Measurements from ENCODE around the gene MRPL1. TPM values are rescaled to one million over a fixed set of nuclear protein-coding genes. Genes with fewer than 3 reads are reported as not detected.

Gene MRPL1
- total and polyA plus RNA-seq, 2 donors (not counting 3 experiments of a cell fraction or from before 2014, with no cell fraction given) = 11.5 to 42.9 TPM

GRCh38 chr4:77922158-77923094 is 59.8 kb downstream of the MRPL1 start:
- intact Hi-C loops (cut with micrococcal nuclease) (loop anchor here (1.0 to 5.0 kb wide), 3 partner anchors 285 to 1730 kb away; partner anchors contain the start of gene ANXA3), dilution Hi-C loops (cut with MboI; ENCODE audit: extremely low pct_ligation_motif_present, low sequenced_read_pairs) (no loop called here)
- Histone ChIP-seq H3K4me2 (ENCODE audit: insufficient read depth, low read length) (peak overlapping the region; percentile 54), H3K79me2 (ENCODE audit: control insufficient read depth, insufficient read depth, low read length) (peaks cover 10% of the 10 kb centered on the region), H3K9me1 (replicated peaks; ENCODE audit: control insufficient read depth, extremely low read depth, insufficient read depth, low read length) (no peaks in the 10 kb centered on the region), H4K20me1 (replicated peaks; ENCODE audit: control insufficient read depth, extremely low read depth, insufficient read depth, low read length) (no peaks in the 10 kb centered on the region), H3K4me1 (ENCODE audit: control insufficient read depth, extremely low read depth, insufficient read depth, low read length) (peaks cover 59% of the 10 kb centered on the region), H3K9me3 (replicated peaks; ENCODE audit: control insufficient read depth, insufficient read depth, low read length) (no peaks in the 10 kb centered on the region), H3K27me3 (ENCODE audit: control insufficient read depth in 2 of 2, insufficient read depth in 2 of 2, low read length in 2 of 2) (no peaks in the 10 kb centered on the region), H3K9ac (replicated peaks; ENCODE audit: extremely low read depth, insufficient read depth, low read length) (peak overlapping the region; percentile 99), H3K36me3 (ENCODE audit: control insufficient read depth in 2 of 2, extremely low read depth in 1 of 2, insufficient read depth in 2 of 2, low read length in 2 of 2) (no peaks in the 10 kb centered on the region), H2AFZ (ENCODE audit: low read depth, low read length) (no peak overlapping the region), H3K4me3 (replicated peaks in 1 of 3; ENCODE audit: insufficient read depth in 1 of 3, low read depth in 1 of 3, low read length in 3 of 3) (no peak overlapping the region), H3K27ac (ENCODE audit: insufficient read depth, low read depth, low read length) (peak overlapping the region; percentile 99)
- TSS peak; percentile 78 for BruUV-seq (replicated peaks)
- ChIA-PET CTCF (interaction anchor here (1.1 kb wide), 1 partner anchor 60 kb away, joined by 3 read pairs; the partner anchor contains the start of gene MRPL1), POLR2A (no interaction called here)
- peak; percentile 57 for DNase-seq (ENCODE audit: low read depth, low spot score)
- TF ChIP-seq FOS (IDR thresholded peaks at IDR 0.05; ENCODE audit: borderline replicate concordance, insufficient read depth, low read length) (peak; percentile 50), JUN (IDR thresholded peaks at IDR 0.05; ENCODE audit: borderline replicate concordance, insufficient read depth, insufficient read length, low read depth) (peak; percentile 28), POLR2AphosphoS5 (IDR thresholded peaks at IDR 0.05; ENCODE audit: insufficient read depth, low read depth, low read length) (no peak), GATA2 (IDR thresholded peaks at IDR 0.05; ENCODE audit: insufficient read depth, insufficient read length, low read depth, low read length) (peak; percentile 34)
- no peak for FAIRE-seq

Measured in endothelial cell of umbilical vein (primary cell).